GM12872 (cell line): ENCODE measurements around the gene DTNB.

ENCODE experiments used
- CTCF ChIP-seq: IDR thresholded peaks from 3 replicates; pipeline ENCODE4 v1.5.1; 2011; ENCODE audit warnings: low read depth, mild to moderate bottlenecking, low read length, moderate library complexity; ENCODE audit not compliant: insufficient read depth

The DTNB gene

GRCh38 chr2:25435421-25435820 lies 238.0 kb downstream of the DTNB start:
- TF ChIP-seq CTCF = no peak

GRCh38 chr2:25431604-25432003 lies 241.8 kb downstream of the DTNB start:
- TF ChIP-seq CTCF = no peak

- TF ChIP-seq CTCF = no peak
Observed at GRCh38 chr2:25430556-25430955, 242.8 kb downstream of the DTNB start.

- no peak for TF ChIP-seq CTCF
Observed at GRCh38 chr2:25426326-25426725, 247.1 kb downstream of the DTNB start.

- TF ChIP-seq CTCF = no peak
Observed at GRCh38 chr2:25424426-25425028, 248.8 kb downstream of the DTNB start.

GRCh38 chr2:25421820-25422411 lies 251.5 kb downstream of the DTNB start:
- no peak for TF ChIP-seq CTCF

GRCh38 chr2:25421289-25421688 lies 252.1 kb downstream of the DTNB start:
- TF ChIP-seq CTCF = no peak
